ENCODE data around the gene MAST4.

MAST4 gene

DNA sequence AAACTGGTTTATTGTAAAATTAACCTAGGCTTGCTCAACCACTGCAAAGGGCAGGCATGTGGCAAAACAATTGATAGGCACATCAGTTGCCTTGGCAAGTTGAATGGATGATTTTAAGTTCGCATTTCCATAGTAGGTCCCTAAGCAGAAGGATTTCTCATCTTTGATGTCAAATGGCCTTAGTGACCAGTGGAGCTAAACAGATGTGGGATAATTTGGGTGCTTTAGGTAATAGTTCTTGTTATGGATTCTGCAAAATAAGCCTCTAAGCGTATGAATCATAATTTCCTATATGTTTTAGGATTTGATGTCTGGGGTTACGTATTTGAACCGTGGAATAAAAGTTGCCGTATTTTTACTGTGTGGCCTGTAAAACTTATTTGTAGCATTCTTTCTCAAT is 418.0 kb downstream of the MAST4 start:
- DNase-seq = no peak

DNA sequence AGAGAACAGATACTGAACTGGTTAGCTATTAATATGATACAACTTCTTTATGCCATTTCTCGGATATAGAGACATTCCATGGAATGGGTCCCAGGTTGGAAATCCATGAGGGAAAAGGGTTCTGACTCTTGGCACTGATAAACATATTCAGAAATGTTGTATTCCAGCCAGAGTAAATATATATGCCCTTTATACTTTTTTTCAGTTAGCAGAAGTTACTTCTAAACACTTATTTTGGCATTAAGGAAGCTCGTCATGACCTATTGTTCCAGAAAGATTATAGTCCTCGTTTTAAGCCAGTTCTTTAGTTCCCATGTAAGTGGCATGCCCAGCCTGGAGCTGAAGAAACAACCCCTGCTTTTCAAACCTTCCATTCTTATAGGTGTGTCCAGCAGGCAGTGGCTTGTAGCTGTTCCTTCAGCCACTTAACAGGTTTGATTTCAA is 418.8 kb downstream of the MAST4 start:
- DNase-seq = no peak

DNA sequence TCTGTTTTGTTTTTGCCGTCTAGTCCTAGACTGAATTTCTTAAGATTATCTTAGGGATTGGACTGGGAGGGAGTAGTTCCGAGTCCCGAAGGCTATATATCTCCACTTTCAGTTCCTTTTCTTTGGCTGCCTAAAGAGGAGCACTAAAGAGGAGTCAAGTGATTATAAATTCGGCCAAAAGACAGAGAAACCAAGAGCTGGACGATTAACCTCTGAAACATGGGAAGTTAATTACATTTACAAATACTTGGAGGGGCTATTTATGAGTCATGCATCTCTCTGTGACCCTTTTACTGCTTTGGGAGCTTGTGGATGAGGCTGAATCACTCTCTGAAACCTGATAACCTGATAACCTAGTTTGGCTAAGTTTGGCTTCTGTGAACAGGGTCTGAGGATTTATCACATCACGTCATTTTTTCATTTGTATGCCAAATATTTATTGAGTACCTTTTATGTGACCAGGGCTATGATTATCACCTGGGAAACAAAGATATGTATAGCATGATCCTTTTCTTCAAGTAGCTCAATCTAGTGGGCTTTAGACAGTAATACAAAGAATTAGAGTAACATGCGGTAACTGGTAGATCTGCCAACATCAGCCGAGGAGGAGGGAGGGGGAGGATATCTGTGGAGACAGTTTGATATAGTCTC is 419.5 kb downstream of the MAST4 start:
- DNase-seq = no peak

DNA sequence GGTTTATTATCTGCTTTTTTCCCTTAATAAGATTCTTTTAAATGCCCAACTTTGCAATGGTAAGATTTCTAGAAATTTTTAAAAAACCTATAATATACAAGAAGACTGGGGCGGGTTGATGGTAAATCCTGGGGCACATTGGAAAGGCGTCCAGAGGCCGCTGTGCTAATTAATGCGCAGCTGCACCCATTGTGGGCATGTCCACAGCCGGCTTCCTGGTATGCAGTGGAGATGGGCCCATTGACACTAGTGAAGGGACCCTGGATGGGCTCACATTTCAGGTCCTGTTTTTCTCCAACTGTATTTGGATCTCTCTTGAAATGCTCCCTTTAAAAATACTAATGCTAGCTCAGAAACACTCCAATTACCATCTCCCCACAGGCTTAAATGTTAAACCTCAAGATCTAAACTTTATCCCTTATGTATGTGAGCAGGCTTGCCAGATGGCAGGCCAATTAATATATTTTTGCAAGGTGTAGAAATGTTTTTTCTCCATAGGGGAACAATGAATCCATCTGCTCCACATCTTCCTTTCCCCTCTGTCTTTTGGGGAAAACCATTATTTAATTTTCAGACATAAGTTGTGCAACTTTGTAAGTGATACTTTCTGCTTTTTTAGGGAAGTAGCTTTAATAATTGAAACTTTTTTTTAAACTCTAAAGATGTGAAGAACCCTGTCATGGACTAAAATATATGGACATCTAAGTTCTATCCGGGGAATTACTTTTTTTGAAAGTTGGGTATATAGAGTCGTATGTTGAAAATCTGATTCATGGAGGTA is 423.1 kb downstream of the MAST4 start:
- no peak for DNase-seq

DNA sequence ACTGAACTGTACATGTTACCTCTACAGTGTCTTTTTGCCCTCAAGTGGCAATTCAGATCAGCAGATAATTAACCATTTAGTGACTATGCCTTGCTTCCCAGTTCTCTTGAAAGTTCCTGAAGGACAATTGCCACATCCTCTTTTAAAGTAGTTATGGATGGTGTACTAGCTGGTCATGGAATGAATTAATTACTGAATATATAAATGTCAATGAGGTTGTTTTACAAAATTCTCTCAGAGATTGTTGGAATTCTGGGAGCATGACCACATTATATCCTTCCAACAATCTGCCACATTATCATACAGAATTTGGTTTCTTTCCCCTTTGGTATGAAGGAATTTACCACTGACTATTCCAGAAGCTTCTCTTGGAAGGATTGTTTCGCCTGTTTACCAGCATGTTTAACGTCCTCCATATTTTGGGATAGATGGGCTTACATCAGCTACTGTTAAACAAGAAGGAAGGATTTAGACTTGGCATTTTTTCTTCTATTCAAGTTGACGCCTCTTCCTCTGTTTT is 424.0 kb downstream of the MAST4 start:
- DNase-seq = no peak

DNA sequence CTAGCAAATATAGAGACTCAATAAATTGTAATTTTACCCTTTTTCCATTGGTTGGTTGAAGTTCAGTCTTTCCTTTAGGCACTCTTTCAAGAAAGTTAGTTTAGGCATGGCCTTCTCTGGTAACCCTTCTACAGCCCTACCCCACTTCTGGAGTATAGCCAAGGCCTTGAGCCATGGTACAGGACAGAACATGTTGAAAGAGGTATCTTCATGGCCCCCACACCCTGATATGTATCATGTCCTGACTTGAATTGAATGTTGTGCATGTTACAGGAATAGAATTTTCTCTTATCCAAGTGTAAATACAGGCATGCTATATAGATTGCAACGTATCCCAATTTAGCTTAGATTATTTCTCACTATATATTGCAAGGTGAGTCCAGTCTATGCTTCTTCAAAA is 424.8 kb downstream of the MAST4 start:
- no peak for DNase-seq

DNA sequence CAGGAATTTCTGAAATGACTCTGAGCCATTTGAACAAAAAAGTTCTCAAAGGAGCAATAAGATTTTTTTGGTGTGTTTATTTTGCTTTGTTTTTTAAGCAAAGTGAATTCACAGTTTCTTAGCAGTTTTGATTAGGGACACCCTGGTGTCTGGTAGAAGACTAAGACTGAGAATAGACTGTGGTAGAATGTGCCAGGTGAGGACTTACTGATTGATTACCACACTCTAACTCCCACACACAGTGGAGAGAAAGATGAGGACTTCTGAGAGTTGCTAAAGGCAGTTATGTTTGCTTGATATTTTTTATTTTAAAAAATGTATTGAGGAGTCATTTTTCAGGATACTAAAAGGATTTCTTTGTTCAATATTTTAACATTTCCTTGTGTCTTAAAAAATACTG is 425.3 kb downstream of the MAST4 start:
- no peak for DNase-seq

DNA sequence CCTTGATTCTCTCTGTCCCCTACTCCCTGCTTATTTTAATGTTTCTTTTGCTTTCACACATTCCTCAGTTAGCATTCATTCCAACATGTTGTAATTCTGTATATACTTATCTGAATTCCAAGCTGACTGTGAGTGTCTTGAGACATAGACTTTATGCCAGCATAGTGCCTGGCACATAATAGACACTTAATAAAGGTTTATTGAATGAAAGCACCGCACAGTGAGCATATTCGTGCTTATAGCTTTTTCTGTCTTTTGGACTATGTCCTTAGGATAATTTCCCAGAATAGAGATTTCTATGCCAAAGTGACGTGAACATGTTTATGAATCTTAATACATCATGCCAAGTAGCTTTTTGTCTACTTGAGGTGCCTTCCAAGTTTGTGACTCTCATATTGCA is 425.8 kb downstream of the MAST4 start:
- DNase-seq = no peak

DNA sequence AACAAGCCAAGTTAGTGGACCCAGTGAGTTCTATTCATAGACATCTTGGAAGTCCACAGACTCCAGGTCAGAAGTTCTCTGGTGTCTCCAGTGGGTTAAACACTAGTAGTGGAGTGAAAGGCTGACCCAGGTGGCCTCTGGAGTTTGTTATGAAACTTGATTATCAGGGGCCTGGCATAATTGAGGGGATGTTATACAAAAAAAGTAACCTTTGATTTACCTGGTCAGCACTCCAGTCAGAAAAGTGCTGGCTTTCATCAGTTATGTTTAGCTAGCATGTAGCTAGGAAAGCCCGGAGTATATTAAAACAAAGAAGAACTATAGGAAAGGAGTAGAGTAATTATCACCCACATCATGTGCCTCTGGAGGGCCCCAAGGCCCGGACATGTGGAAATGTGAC is 429.3 kb downstream of the MAST4 start:
- no peak for DNase-seq

DNA sequence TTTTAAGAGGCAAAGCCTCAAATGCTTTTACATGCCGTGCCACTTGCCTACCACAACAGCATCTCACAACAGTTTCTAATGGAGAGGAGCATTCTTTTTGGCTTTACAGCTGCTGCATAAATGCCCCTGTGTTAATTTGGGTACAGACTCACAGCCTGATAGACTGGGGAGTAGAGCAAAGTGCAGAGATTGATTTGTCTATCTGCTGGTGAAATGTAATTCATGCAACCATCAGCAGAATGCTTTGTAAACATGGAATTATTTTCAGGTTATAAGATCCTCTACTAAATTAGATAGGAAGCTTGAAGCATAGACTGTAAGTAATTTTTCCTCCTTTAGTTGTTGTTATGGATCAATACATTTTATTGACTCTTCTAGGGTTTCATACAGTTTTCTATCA is 430.1 kb downstream of the MAST4 start:
- no peak for DNase-seq

DNA sequence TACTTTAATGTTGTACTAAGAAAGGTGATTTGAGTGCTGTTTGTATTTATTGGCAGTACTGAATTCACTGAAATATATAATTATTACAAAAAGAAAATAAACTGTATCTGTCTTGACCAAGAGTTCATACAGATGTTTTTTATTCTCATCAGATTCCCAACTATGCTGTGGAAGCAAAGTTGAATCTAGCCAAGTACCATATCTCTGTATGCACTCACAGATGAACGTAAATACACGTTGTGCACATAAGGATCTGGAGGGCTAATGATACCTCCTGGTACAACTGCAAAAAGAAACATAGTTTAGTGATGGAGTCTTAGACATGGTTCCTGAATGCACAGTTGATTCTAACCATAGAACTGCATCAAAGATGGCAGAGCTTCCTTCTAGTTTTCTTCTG is 431.0 kb downstream of the MAST4 start:
- no peak for DNase-seq

DNA sequence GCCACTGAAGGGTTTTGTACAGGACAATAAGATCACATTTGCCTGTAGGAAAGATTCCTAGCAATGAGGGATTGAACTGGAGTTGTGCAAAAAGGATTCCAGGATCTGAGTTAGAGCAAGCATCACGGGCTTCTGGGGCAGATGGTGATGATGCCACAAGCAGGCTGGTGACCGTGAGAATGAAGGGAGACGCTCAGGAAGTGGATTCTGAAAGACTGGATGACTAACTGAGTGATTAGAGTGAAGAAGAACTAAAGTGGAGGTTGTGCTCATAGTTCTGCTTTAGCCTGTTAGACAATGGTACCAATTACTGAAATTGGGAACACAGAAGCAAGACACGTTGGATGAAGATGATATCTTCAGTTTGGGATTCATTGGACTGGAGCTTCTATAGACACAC is 432.2 kb downstream of the MAST4 start:
- no peak for DNase-seq

DNA sequence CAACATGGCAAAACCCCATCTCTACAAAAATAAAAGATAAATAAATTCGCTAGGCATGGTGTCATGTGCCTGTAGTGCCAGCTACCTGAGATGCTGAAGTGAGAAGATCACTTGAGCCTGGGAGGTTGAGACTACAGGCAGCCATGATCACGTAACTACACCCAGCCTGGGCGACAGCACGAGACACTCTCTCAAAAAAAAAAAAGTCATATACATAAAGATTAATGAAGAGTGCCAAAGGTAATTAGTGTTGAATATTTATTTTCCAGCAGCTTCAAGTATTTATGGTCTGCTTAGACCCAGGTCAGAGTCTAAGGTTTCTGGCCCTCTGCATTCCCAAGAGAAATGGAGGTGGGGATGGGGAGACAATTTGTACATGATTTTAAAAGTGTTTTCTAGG is 432.7 kb downstream of the MAST4 start:
- no peak for DNase-seq

DNA sequence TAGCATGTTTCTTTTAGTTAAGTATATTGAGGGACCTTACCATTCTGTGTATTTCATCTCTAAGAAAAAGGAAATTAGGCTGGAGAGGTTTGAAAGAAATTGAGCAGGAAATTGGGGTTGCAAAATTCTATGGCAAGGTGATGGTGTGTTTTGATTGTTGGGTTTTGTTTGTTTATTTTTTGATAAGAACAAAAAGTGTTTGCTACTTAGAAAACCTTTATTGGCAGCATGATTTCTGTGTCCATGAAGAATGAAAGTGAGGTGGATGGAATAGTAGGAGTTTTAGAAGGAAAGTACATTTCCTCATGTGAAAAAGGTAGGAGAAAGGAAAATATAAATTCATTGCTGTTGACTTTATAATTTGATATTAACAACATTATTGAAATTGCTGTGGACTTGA is 433.3 kb downstream of the MAST4 start:
- DNase-seq = no peak

DNA sequence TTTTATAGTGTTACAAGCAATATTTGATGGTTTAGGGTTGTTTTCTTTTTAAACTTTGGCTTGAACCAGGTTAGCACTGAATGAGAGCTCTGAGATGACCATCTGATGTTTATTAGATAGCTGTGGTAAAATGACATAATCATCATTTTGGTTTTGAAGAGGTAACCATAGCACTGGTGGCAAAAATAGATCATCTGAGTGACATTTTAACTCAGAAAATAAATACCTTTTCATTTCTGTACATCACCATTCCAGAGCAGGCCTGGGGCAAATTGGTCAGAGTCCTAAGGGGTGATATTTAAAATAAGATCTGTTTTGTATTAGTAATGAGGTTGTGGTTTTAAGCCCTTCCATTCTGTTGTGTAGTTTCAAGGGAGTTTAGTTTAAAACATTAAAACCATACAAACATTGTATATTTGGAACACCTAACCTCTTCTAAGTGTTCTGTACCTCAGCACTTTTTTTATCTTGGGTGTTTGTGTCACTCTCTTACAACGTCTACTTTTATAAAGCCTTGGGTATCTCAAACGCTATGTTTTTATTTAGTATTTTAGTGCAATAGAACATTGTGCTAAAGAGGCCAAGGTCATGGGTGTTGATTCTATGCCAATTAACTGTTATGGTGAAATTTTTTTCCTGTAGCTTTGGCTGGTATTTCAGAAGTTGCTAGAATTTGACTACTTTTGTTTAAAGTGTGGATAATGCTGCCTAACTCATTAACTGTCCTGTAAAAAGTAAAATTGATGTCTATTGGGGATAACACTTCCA is 434.3 kb downstream of the MAST4 start:
- no peak for DNase-seq

DNA sequence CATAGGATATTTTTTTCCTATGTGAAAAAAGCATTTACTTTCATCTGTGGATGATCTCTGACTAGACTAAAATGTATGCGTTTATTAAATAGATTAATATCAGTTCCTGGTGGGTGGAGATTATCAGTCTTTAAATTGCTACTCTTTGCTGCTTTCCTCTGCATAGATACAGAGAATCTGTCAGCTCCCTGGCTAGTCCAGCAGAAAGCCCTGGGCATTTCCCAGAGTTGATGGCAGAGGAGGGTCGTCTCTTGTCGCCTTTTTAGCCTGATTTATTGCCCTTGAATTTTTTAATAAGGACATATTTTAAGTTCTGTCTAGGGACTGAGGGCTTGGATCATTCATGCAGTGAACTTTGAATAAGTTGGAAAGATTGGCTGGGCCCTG is 434.9 kb downstream of the MAST4 start:
- no peak for DNase-seq

DNA sequence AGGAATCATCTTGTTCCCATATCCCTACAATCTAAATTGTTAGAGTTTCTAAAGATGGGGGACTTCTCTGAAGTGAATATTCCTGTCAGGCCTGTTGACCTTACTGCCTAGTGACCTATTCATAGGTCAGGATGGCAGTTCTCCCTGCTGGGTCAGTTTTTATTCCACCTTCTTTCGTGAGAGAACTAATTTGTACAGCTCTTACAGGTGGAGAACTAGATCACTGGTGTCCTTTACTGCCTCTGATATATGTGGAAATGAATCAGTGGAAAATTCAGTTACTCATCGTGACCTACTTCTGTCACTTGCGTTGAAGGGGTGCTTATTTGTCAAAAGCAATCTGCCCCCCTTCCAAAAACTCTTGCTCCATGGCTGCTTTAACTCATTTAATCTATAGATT is 435.5 kb downstream of the MAST4 start:
- DNase-seq = no peak

DNA sequence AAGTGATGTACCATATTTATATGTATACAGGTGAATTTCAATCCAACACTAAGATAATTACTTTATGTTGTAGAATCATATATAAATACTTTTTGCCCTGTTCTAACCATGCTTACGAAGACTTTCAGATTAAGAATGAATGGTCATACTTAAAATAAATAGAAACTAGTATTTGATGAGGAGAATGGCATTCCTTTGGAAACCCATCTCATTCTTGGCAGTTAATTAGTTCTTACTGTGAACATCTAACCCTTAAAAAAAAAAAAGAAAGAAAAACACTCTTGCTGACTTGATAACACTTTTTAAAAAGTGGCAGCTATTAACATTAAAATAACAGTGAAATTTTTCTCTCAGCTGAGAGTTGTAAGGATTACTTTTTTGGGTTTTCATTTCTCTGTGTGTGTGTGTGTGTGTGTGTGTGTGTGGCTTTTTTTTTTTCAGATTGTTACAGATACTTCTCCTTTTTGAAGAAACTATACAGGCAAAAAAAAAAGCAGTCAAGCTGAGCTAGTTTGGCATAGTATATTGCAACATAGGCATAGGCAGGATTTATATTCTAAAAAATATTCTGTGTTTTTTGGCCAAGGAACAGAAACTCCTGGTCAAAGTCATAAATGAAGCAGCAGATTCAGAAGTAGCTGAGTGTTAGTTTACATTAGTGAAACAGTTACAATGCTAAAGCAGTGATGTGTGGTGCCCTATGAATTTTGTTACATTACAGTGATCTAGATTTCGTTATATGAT is 436.9 kb downstream of the MAST4 start:
- no peak for DNase-seq

DNA sequence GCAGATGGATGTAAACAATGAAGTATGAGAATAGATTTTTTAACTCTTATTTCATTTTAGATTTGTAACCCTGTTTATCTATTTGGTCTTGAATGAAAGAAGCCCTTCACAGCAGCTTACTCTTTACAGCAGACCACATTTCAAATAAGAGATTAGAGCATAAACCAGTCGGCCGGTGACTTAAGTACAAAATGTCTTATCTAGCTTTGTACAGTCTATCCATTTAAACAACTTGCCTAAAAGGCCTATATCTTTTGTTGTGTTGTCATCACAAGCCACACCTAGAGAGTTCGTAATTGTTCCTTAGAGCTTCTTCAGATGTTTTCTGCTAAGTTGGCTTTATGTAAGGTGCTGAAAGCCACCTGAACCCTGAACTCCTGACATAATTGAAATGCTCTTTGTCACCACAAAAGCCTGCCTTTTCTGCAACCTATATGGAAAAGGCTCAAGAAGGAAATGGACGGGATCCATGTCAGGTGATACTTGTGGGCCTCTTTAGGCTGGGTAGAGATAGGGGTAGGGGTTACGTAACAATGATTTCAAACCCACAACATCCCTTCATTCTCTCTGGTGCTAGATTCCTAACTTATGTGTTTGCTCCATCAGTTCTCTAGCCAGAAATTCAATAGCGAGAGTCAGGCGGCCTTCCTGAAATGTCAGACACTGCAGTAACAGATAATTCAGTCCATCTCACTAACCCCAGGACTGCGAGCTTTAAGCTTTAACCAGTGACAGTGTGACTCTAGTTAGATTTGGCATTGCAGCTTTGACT is 437.9 kb downstream of the MAST4 start:
- DNase-seq = no peak

DNA sequence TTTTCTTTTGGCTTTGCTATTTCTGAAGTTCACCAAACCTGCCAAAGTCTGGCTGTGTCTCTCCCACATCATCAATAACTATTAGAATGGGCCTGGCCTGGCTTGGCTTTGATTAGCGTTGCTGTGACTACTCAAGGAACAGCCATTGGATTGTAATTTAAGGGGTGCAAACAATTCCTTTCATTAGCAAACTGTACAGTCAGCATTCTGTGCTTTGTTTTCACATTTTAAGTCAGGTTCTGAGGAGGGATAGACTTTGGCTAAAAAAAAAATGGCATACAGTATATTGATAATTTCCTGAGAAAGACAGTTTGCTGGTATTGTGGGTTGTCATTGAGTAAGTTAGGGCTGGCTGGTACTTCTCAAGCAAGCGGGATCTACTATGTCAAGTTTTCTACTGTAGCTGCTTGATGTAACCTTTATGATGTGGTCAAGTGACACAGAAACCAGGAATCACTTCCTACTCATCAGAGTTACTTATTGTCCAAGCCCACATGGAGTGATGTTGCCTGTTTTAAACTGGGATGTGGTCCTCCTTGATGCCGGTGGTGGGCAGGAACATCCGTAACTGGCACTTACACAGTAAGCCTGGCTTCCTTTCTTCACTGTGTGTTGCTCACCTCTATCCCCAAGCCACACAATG is 439.0 kb downstream of the MAST4 start:
- no peak for DNase-seq

All from hypothalamus (tissue), 51 donors.